Measurements from ENCODE around the gene VTI1B. TPM values are rescaled to one million over a fixed set of nuclear protein-coding genes. Genes with fewer than 3 reads are reported as not detected.
"Not testable (repeated sequence)": the region's sequence is repeated elsewhere in the genome, so short reads cannot be mapped to it uniquely, and the experiment has no call there.

The VTI1B gene
- total RNA-seq, 1 experiment from 2014 or later: 57.5 TPM

DNA sequence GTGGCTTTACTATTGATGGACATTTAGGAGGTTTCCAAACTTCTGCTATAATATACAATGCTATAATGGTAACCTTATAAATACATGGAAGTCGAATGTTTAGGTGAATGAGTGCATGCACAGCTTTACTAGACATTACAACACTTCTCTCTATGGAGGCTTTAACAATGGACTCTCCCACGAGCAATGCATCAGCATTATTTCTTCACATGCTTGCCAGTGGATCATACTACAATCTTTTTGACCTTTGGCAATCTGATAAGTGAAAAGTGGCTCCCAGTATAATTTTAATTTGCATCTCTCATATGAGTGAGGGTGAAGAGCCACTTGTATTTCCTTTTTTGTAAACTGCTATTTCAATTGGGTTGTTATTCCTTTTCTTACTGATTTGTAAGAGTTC lies 45.4 kb upstream of the VTI1B start:
- Mint-ChIP-seq H3K4me1 (ENCODE audit: insufficient read depth, unreplicated experiment) (no peaks in the 10 kb centered on the region), H3K9me3 (ENCODE audit: unreplicated experiment) (no peaks in the 10 kb centered on the region), H3K27ac (ENCODE audit: low read depth, unreplicated experiment) (no peak overlapping the region), H3K27me3 (ENCODE audit: insufficient read depth, unreplicated experiment) (peaks cover 27% of the 10 kb centered on the region), H3K4me3 (ENCODE audit: unreplicated experiment) (no peak overlapping the region), H3K36me3 (ENCODE audit: insufficient read depth, unreplicated experiment) (no peaks in the 10 kb centered on the region)
- ChIA-PET CTCF (interaction anchor here (0.7 to 1.2 kb wide), 3 partner anchors 15 to 148 kb away, joined by 3 read pairs; no protein-coding TSS in a partner anchor), POLR2A (interaction anchor here (1.1 kb wide), 1 partner anchor 208 kb away, joined by 3 read pairs; no protein-coding TSS in a partner anchor)
- intact Hi-C loops (cut with micrococcal nuclease): no loop called here
- no peak for DNase-seq (ENCODE audit: unreplicated experiment)
- TF ChIP-seq CTCF (IDR thresholded peaks at IDR 0.05; ENCODE audit: unreplicated experiment): no peak
- no TSS peak for BruUV-seq (replicated peaks)

GRCh38 chr14:67719385-67719784 lies 45.0 kb upstream of the VTI1B start:
- peaks cover 27% of the 10 kb centered on the region for H3K27me3 Mint-ChIP-seq (ENCODE audit: insufficient read depth, unreplicated experiment)
- CTCF ChIA-PET: interaction anchor here (0.7 to 1.8 kb wide), 4 partner anchors 15 to 292 kb away, joined by 3 to 9 read pairs (median 3); no protein-coding TSS in a partner anchor
- BruUV-seq (replicated peaks); H3K36me3 Mint-ChIP-seq (ENCODE audit: insufficient read depth, unreplicated experiment); H3K9me3 Mint-ChIP-seq (ENCODE audit: unreplicated experiment); POLR2A ChIA-PET; H3K4me3 Mint-ChIP-seq (ENCODE audit: unreplicated experiment); intact Hi-C loops (cut with micrococcal nuclease); H3K4me1 Mint-ChIP-seq (ENCODE audit: insufficient read depth, unreplicated experiment); DNase-seq (ENCODE audit: unreplicated experiment); H3K27ac Mint-ChIP-seq (ENCODE audit: low read depth, unreplicated experiment): not testable (repeated sequence)

DNA sequence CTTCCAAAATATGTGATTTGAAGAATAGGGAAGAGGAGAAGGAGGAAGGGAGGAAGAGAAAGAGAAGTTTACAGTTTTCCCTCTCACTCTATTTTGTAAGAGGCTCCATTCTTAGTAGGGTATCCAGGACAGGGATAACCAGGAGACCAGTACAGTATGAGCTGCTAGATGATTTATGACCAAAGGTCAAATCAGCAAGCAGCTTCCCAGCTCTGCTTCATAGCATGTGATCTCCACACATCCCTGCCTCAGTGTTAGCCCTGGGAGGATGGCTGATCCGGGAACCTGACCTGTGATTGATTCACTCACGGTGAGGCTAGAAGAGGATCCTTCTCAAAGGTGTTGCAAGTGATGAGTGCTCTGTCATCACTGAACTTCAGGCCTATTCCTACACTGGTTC lies 43.8 kb upstream of the VTI1B start:
- no peak for DNase-seq (ENCODE audit: unreplicated experiment)
- TF ChIP-seq CTCF (IDR thresholded peaks at IDR 0.05; ENCODE audit: unreplicated experiment): no peak
- intact Hi-C loops (cut with micrococcal nuclease): no loop called here
- H3K4me1 Mint-ChIP-seq (ENCODE audit: insufficient read depth, unreplicated experiment): no peaks in the 10 kb centered on the region
- BruUV-seq (replicated peaks): no TSS peak
- ChIA-PET CTCF (interaction anchor here (0.8 to 1.8 kb wide), 3 partner anchors 14 to 1359 kb away, joined by 4 to 9 read pairs (median 9); no protein-coding TSS in a partner anchor), POLR2A (no interaction called here)
- H3K27me3 Mint-ChIP-seq (ENCODE audit: insufficient read depth, unreplicated experiment): peaks cover 27% of the 10 kb centered on the region
- no peak overlapping the region for H3K4me3 Mint-ChIP-seq (ENCODE audit: unreplicated experiment)
- no peak overlapping the region for H3K27ac Mint-ChIP-seq (ENCODE audit: low read depth, unreplicated experiment)
- no peaks in the 10 kb centered on the region for H3K9me3 Mint-ChIP-seq (ENCODE audit: unreplicated experiment)
- H3K36me3 Mint-ChIP-seq (ENCODE audit: insufficient read depth, unreplicated experiment): no peaks in the 10 kb centered on the region

DNA sequence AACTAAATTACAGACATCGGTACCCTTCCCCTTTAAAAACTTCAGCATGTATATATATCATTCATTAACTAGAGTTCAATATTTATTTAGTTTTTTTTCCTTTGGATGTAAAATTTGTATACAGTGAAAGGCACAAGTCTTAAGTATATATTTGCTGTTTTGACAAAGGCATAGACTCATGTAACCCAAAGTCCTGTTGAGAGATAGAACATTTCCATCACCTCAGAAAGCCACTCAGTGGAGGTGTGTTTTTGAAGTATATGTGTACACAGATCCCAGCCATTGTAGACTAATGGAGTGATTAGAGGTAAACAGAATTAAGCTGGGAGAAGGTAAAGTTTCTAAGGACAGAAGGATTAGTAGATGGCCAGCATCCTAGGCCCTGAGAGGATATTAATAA lies 42.6 kb upstream of the VTI1B start:
- no peaks in the 10 kb centered on the region for H3K9me3 Mint-ChIP-seq (ENCODE audit: unreplicated experiment)
- no peaks in the 10 kb centered on the region for H3K4me1 Mint-ChIP-seq (ENCODE audit: insufficient read depth, unreplicated experiment)
- no peak overlapping the region for H3K4me3 Mint-ChIP-seq (ENCODE audit: unreplicated experiment)
- no peaks in the 10 kb centered on the region for H3K36me3 Mint-ChIP-seq (ENCODE audit: insufficient read depth, unreplicated experiment)
- intact Hi-C loops (cut with micrococcal nuclease): no loop called here
- ChIA-PET POLR2A (no interaction called here), CTCF (no interaction called here)
- DNase-seq (ENCODE audit: unreplicated experiment): no peak
- BruUV-seq (replicated peaks): no TSS peak
- H3K27me3 Mint-ChIP-seq (ENCODE audit: insufficient read depth, unreplicated experiment): peaks cover 16% of the 10 kb centered on the region
- no peak for TF ChIP-seq CTCF (IDR thresholded peaks at IDR 0.05; ENCODE audit: unreplicated experiment)
- no peak overlapping the region for H3K27ac Mint-ChIP-seq (ENCODE audit: low read depth, unreplicated experiment)

GRCh38 chr14:67710209-67710608 lies 35.8 kb upstream of the VTI1B start:
- CTCF ChIA-PET: interaction anchor here (0.7 to 1.1 kb wide), 2 partner anchors 8 to 33 kb away, joined by 3 read pairs; no protein-coding TSS in a partner anchor
- no peaks in the 10 kb centered on the region for H3K9me3 Mint-ChIP-seq (ENCODE audit: unreplicated experiment)
- no peak for TF ChIP-seq CTCF (IDR thresholded peaks at IDR 0.05; ENCODE audit: unreplicated experiment)
- intact Hi-C loops (cut with micrococcal nuclease): no loop called here
- no peaks in the 10 kb centered on the region for H3K36me3 Mint-ChIP-seq (ENCODE audit: insufficient read depth, unreplicated experiment)
- no TSS peak for BruUV-seq (replicated peaks)
- H3K4me1 Mint-ChIP-seq (ENCODE audit: insufficient read depth, unreplicated experiment): no peaks in the 10 kb centered on the region
- H3K4me3 Mint-ChIP-seq (ENCODE audit: unreplicated experiment): no peak overlapping the region
- peak; percentile 28 for DNase-seq (ENCODE audit: unreplicated experiment)
- no peak overlapping the region for H3K27ac Mint-ChIP-seq (ENCODE audit: low read depth, unreplicated experiment)
- POLR2A ChIA-PET: interaction anchor here (0.6 to 1.3 kb wide), 4 partner anchors 10 to 345 kb away, joined by 3 to 7 read pairs (median 4); no protein-coding TSS in a partner anchor
- H3K27me3 Mint-ChIP-seq (ENCODE audit: insufficient read depth, unreplicated experiment): no peaks in the 10 kb centered on the region

- H3K27ac Mint-ChIP-seq (ENCODE audit: low read depth, unreplicated experiment); H3K36me3 Mint-ChIP-seq (ENCODE audit: insufficient read depth, unreplicated experiment); H3K4me3 Mint-ChIP-seq (ENCODE audit: unreplicated experiment); intact Hi-C loops (cut with micrococcal nuclease); DNase-seq (ENCODE audit: unreplicated experiment); H3K27me3 Mint-ChIP-seq (ENCODE audit: insufficient read depth, unreplicated experiment); BruUV-seq (replicated peaks); H3K9me3 Mint-ChIP-seq (ENCODE audit: unreplicated experiment); H3K4me1 Mint-ChIP-seq (ENCODE audit: insufficient read depth, unreplicated experiment): not testable (repeated sequence)
- CTCF ChIA-PET: interaction anchor here (0.7 kb wide), 1 partner anchor 350 kb away, joined by 3 read pairs; the partner anchor contains the start of gene EIF2S1
- POLR2A ChIA-PET: interaction anchor here (0.6 to 1.1 kb wide), 2 partner anchors 36 to 345 kb away, joined by 3 to 6 read pairs; no protein-coding TSS in a partner anchor
These were observed 35.4 kb upstream of the VTI1B start for GRCh38 chr14:67709796-67710195.
